K562 (cell line): ENCODE results near the gene DNAH3. TPM values are rescaled to one million over a fixed set of nuclear protein-coding genes. Genes with fewer than 3 reads are reported as not detected.

Experiments used
- EZH2 ChIP-seq: IDR thresholded peaks from 2 replicates; pipeline ENCODE4 v1.6.1; 2012; ENCODE audit warnings: low read depth, mild to moderate bottlenecking, inconsistent platforms, low read length, borderline replicate concordance
- FOSL1 ChIP-seq: fragments of 200-800 bp; sonication (Bioruptor generic); conservative IDR thresholded peaks from 2 replicates; pipeline ENCODE4 v1.6.1; 2016; ENCODE audit warnings: missing genetic modification characterization, missing compliant biosample characterization
- FOXP1 ChIP-seq: sonication (generic); formaldehyde crosslinking; IDR thresholded peaks from 2 replicates; pipeline ENCODE4 v1.8.0; 2022; ENCODE audit warnings: mild to moderate bottlenecking, missing genetic modification reagents
- GATAD2B ChIP-seq: fragments of 450-650 bp; IDR thresholded peaks from 2 replicates; pipeline ENCODE4 v1.6.1; 2017; ENCODE audit warnings: mild to moderate bottlenecking, borderline replicate concordance
- ID3 ChIP-seq, 2 experiments: fragments of 250-450 bp in 1 of 2; fragments of 450-650 bp in 1 of 2; sonication (Bioruptor Pico) in 1 of 2; IDR thresholded peaks; 2 replicates each; pipeline versions ENCODE4 v1.6.1 to v1.8.0; 2016 to 2021; ENCODE audit warnings: mild to moderate bottlenecking in 2 of 2, moderate library complexity in 2 of 2, missing compliant biosample characterization in 1 of 2, missing genetic modification characterization in 1 of 2
- NR2C2 ChIP-seq, 2 experiments: fragments of 200-800 bp in 1 of 2; sonication (Bioruptor generic) in 1 of 2; sonication (generic) in 1 of 2; formaldehyde crosslinking in 1 of 2; IDR thresholded peaks; 2 replicates each; pipeline versions ENCODE4 v1.6.1 to v1.8.0; 2016 to 2022; ENCODE audit warnings: mild to moderate bottlenecking in 1 of 2, missing compliant biosample characterization in 1 of 2, missing genetic modification characterization in 1 of 2, missing genetic modification reagents in 1 of 2
- SMC3 ChIP-seq: conservative IDR thresholded peaks from 2 replicates; pipeline ENCODE4 v1.6.1; 2011; ENCODE audit warnings: low read depth, low read length, improper control_type of control experiment; ENCODE audit not compliant: insufficient read depth
- ZNF639 ChIP-seq, 2 experiments: fragments of 200-800 bp in 1 of 2; sonication (Bioruptor generic) in 1 of 2; sonication (generic) in 1 of 2; formaldehyde crosslinking in 1 of 2; IDR thresholded peaks in 1 of 2; conservative IDR thresholded peaks in 1 of 2; 2 replicates each; pipeline versions ENCODE4 v1.5.0 to v1.6.1; 2016 to 2020; ENCODE audit warnings: missing compliant biosample characterization in 1 of 2, missing genetic modification characterization in 1 of 2, missing genetic modification reagents in 1 of 2
- ZNF707 ChIP-seq: fragments of 250-450 bp; sonication (Bioruptor Pico); conservative IDR thresholded peaks from 2 replicates; pipeline ENCODE4 v1.8.0; 2022; ENCODE audit warnings: inconsistent platforms, mild to moderate bottlenecking, moderate library complexity
- polyA plus RNA-seq, 8 experiments: library from polyadenylated mRNA; depleted of rRNA in 4 of 8; stranded (reverse) in 5 of 8; unstranded in 3 of 8; fragments of >200 nt; fragmentation: Nextera tagmentation in 2 of 8; fragmentation: Illumina TruSeq in 1 of 8; extraction: Ambion mirVana in 2 of 8; extraction: Trizol in 1 of 8; gene quantifications; 2 replicates each; pipeline versions ENCODE4 v1.2.1 to v1.2.3, GENCODE V29; 2011 to 2014; ENCODE audit warnings: inconsistent platforms in 1 of 8, missing spikeins in 1 of 8
- total RNA-seq, 7 experiments: library from RNA; depleted of rRNA in 6 of 7; stranded (reverse); fragments of >200 nt in 6 of 7; fragmentation: Illumina TruSeq in 2 of 7; extraction: Trizol in 2 of 7; gene quantifications; 2 replicates each; pipeline versions ENCODE4 v1.2.1 to v1.2.3, GENCODE V29; 2011 to 2021; ENCODE audit warnings: low replicate concordance in 1 of 7
- TF ChIP-seq, protein P1 (sequence below): fragments of 250-450 bp; sonication (Bioruptor Pico); IDR thresholded peaks from 2 replicates; pipeline ENCODE4 v1.6.1; 2021; ENCODE audit warnings: mild to moderate bottlenecking
- TF ChIP-seq, protein P2 (sequence below), 2 experiments: fragments of 450-650 bp in 1 of 2; sonication (generic) in 1 of 2; formaldehyde crosslinking; conservative IDR thresholded peaks; 2 replicates each; pipeline versions ENCODE4 v1.4.0 to v1.8.1; 2020 to 2022; ENCODE audit warnings: mild to moderate bottlenecking in 1 of 2, missing genetic modification reagents in 1 of 2

The DNAH3 gene
- total and polyA plus RNA-seq, 9 of the 15 experiments (the other 6 are each of a cell fraction or from before 2014, with no cell fraction given): 0.32 to 0.84 (median 0.44) TPM

GRCh38 chr16:20937736-20938135, 212.9 kb downstream of the DNAH3 start (continued):
- no peak for TF ChIP-seq SMC3
- TF ChIP-seq FOSL1 (tag): no peak
- TF ChIP-seq, protein P1, sequence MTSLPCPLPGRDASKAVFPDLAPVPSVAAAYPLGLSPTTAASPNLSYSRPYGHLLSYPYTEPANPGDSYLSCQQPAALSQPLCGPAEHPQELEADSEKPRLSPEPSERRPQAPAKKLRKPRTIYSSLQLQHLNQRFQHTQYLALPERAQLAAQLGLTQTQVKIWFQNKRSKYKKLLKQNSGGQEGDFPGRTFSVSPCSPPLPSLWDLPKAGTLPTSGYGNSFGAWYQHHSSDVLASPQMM (CRISPR knock-in tag): no peak
- TF ChIP-seq FOXP1 (CRISPR knock-in tag): no peak
- no peak for TF ChIP-seq ZNF707
- no peak for TF ChIP-seq NR2C2 (CRISPR knock-in tag; IDR thresholded peaks at IDR 0.05)
- TF ChIP-seq NR2C2 (tag; IDR thresholded peaks at IDR 0.05): no peak
- no peak for TF ChIP-seq GATAD2B
- no peak for TF ChIP-seq ID3 (CRISPR knock-in tag; IDR thresholded peaks at IDR 0.05)
- TF ChIP-seq ID3 (tag; IDR thresholded peaks at IDR 0.05): no peak
- TF ChIP-seq, protein P2, sequence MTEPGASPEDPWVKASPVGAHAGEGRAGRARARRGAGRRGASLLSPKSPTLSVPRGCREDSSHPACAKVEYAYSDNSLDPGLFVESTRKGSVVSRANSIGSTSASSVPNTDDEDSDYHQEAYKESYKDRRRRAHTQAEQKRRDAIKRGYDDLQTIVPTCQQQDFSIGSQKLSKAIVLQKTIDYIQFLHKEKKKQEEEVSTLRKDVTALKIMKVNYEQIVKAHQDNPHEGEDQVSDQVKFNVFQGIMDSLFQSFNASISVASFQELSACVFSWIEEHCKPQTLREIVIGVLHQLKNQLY (CRISPR knock-in tag; conservative IDR thresholded peaks at IDR 0.05): no peak
- TF ChIP-seq EZH2: no peak
- no peak for TF ChIP-seq ZNF639 (CRISPR knock-in tag; conservative IDR thresholded peaks at IDR 0.05 in 1 of 2, IDR thresholded peaks at IDR 0.05 in 1 of 2)
